Stimulated activated CD8-positive, alpha-beta memory T cell treated with anti-CD3 and anti-CD28 coated beads, Interleukin-2, amount 100 ng/mL, for 1 hour (primary cell): ENCODE measurements around the gene ANKRD13D.
"Not testable (repeated sequence)": the region's sequence is repeated elsewhere in the genome, so short reads cannot be mapped to it uniquely, and the experiment has no call there.

Experiments used
- DNase-seq, 2 donors: peaks; one replicate each; pipeline ENCODE4 v3.0.0-alpha.2; 2020; ENCODE audit warnings: low read depth in 2 of 2

The ANKRD13D gene

DNA sequence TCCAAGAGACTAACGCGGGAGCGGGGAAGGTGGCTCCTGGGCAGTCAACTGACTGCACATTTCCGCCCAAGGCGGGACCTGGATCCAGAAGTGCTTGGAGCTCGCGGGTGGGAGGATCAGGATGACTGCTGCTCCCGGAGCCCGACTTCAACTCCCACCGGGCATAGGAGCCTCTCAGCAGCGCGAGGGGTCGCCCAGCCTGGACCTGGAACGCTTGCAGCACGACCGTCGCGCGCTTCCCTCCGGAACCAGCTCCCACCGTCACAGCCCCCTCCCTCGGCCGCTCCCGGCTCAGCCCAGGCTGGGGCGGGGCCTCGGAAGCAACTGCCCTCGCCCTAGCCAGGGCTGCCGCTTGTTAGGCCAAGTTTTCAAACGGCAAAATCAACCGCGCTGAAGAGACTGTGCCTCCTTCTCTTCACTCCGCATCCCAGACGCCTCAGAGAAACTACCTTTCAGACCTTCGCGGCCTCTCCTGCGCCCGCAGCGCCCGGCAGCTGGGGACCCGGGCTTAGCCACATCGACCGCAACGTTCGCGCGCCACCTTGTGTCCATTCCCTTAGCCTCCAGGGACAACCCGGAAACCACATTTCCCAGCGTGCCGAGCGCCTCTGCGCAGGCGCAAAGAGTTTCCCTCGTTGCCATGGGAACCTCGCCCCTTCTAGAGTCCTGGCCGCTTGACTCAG lies 28.2 kb downstream of the ANKRD13D start:
- peak; percentile 98 for DNase-seq

DNA sequence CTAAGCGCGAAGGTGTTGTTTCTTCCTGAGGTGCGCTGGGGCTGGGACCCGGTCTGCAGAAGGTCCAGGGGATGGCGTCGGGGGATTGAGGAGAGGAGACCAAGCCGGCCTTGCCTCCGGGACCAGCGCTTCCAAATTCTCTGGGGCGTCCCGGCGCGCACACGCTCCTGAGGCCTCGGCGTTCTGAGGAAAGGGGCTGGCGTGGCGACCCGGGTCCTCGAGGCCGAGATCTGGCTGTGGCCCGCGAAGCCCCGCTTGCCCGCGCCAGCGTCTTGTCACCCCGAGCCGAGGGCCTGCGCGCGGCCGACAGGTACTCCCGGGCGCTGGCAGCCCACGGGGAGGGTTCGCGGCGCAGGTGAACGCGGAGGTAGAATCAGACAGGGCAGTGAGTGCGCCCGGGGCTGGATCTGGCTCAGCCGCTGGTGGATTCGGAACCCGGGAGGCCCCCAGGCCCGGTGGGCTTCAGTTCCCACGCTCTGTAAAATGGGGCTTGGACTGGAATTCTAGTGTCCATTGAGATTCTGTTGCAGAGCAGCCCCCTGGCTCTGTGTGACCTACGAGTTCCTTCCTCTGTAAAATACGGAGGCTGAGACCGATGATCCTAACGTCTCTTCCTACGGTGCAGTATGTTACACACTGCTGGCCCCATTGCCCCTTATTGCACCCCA lies 28.9 kb downstream of the ANKRD13D start:
- DNase-seq = no peak

DNA sequence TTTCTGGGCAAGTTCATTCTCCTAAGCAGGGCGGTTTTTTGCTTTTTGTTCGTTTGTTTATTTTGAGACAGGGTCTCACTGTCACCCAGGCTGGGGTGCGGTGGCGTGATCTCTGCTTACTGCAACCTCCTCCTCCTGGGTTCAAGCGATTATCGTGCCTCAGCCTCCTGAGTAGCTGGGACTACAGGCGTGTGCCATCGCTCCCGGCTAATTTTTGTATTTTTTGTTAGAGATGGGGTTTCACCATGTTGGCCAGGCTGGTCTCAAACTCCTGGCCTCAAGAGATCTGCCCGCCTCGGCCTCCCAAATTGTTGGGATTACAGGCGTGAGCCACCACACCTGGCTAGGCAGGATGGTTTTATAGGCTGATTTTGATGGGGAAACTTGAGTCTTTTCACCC lies 29.8 kb downstream of the ANKRD13D start:
- not testable (repeated sequence) for DNase-seq

DNA sequence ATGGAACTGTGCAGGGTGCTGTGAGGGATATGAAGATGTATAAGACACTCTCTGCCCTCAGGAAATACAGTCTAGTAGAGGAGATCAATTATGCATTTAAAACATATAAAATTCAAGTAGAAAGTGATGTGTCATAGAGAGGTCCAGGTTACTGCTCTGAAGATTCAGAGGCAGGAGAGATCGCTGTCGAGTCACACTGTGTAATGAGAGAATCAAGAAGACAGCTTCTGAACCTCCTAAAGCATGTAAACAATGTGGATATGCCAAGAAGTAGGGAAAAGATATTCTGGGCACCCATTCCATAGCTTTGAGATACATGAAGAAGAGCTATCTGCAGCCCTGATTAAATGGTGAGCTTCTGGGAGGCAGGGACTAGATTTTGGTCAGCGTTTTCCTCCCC lies 30.9 kb downstream of the ANKRD13D start:
- DNase-seq = no peak

DNA sequence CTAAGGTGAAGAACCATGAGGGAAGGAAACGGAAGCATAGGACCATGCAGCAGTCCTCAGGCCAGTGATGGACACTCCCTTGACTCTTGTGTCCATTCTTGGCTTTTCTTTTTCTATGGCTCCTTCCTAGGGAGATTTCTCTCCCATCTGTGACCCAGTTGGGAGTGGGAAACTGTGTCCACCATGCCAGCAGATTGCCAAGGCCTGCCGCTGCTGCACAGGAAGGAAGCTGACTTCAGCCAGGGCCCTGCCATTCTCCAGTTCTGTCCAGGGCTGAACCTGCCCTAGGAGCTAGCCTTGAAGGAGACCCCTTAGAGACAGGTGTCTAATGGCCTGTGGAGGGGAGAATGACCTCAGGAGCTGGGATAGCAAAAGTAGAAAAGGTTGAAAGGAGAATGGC lies 31.6 kb downstream of the ANKRD13D start:
- no peak for DNase-seq

DNA sequence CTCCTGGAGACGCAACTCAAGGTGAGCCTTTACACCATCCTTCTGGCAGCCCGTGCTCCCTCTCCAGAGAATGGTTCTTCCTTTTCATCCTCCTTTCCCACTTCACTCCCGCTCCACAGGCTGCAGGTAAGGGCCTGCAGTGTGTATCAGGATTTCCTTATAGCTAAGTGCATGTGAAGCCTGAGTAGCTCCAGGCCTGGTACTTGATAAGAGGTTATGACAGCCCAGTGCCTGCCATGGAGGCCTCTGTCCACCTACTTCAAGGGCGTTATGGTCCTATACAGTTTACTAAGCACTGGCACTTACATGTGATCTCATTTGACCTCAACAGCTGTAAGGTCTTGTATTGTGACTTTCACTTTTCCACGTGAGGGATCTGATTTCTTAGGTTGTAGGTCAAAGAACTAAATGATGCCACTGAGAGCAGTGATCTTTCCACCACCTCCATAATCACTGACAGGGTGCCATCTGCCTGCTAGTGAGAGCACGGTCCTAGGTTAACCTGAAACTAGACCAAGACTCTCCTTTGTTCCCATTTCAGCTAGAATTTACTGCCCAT lies 32.3 kb downstream of the ANKRD13D start:
- DNase-seq = no peak

DNA sequence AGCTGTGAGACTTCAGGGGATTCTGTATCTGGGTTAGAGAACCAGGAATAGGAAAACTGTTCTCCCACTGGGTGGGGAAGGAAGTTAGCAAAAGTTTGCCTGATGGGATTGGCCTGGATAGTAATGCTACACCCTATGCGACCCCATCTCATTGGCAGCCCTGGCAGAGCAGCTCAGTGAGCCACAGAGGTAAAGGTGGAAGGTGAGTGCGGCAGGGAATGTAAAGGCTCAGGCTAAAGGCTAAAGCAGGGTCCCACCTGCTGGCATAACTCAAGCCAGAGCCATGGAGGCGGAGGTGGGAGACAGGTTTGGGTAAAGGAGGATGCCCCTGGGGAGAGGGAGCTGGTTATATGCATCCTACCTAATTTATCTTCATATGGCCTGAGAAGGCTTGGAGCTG lies 32.9 kb downstream of the ANKRD13D start:
- no peak for DNase-seq

DNA sequence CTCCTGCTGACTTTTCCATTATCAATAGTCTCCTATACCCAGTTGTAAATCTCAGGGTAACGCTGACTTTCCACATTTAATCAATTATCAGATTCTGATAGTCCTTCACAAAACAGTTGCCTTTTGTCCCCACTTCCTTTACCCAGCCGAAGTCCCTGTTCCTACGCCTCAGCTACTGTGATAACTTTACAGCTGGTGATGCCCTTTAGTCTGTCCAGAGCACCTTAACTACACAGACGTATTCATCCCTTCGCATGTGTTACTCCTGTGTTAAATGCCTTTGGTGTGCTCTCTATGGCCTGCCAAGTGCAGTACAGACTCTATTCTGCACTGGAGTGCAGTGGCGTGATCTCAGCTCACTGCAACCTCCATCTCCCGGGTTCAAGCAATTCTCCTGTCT lies 34.4 kb downstream of the ANKRD13D start:
- no peak for DNase-seq

DNA sequence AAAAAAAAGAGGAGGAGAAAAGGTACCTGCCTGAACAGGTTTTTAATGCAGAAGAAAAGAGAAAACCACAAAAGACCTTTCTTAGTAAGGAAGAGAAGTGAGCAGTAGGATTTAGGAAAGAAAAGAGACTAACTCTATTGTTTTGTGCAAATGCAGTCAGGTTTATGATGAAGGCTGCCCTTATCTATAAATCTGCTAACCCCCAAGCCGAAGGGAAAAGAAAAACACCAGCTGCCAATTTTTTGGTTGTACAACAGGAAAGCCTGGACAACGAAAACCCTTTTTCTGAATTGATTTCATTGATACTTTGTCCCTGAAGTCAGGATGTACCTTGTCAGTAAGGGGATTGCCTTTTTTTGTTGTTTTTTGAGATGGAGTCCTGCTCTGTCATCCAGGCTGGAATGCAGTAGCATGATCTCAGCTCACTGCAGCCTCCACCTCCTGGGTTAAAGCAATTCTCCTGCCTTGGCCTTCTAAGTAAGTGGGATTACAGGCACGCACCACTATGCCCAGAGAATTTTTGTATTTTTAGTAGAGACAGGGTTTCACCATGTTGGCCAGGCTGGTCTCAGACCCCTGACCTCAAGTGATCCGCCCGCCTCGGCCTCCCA lies 43.1 kb downstream of the ANKRD13D start:
- DNase-seq = no peak

DNA sequence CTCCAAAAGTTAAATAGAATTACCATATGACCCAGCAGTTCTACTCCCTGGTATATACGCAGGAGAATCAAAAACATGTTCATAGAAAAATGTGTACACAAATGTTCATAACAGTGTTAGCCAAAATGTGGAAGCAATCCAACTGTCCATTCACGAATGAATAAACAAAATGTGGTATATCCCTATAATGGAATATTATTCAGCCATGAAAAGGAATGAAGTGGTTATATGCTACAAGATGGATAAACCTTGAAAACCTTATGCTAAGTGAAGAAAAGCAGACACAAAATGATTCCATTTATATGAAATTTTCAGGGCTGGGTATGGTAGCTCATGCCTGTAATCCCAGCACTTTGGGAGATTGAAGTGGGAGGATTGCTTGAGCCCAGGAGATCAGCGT lies 48.2 kb downstream of the ANKRD13D start:
- DNase-seq = no peak

DNA sequence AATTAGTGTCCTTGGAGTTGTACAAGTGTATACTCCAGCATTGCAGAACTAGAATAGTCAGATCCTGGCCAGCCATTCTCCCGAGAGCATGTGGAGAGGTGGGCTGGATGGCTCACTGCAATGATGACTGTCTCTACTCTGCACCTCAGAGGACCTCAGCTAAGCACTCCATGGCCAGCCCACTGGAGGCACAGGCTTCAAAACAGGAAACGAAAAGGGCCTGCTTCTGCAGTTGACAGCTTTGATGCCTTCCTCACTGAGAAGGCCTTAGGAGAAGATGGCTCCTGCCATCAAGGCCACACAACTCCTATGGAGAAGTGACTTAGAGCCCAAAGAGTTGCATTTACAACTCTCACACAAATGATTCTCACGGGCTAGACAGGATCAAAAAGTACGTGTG lies 55.2 kb downstream of the ANKRD13D start:
- DNase-seq = no peak

DNA sequence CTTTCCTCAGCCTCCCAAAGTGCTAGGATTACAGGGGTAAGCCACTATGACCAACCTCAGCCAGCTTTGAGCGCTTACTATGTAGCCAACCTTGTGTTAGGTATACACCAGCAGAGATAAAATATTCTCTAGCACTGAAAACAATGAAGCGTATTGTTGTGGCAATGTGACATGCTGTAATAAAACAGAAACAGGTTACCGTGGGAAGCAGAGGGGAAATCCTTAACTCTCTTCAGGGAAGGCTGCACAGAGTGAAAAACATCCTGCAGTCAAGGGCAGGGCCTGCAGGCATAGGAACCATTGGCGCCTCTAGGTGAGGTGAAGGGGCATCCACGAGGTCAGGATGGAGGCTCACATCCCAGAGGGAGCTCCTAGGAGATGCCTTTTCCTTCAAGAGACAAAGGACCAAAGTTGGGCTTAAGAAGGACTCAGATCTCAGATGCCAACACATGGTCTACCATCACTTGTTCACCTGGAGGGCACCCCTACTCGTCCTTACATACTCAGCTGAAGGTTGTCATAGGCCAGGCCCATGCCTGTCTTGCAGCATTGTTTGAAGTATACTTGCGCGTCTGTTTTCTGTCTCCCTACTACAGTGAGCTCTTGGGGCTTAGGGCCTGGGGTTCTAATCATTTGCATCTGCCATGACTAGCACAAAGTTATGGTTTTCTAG lies 56.3 kb downstream of the ANKRD13D start:
- no peak for DNase-seq

DNA sequence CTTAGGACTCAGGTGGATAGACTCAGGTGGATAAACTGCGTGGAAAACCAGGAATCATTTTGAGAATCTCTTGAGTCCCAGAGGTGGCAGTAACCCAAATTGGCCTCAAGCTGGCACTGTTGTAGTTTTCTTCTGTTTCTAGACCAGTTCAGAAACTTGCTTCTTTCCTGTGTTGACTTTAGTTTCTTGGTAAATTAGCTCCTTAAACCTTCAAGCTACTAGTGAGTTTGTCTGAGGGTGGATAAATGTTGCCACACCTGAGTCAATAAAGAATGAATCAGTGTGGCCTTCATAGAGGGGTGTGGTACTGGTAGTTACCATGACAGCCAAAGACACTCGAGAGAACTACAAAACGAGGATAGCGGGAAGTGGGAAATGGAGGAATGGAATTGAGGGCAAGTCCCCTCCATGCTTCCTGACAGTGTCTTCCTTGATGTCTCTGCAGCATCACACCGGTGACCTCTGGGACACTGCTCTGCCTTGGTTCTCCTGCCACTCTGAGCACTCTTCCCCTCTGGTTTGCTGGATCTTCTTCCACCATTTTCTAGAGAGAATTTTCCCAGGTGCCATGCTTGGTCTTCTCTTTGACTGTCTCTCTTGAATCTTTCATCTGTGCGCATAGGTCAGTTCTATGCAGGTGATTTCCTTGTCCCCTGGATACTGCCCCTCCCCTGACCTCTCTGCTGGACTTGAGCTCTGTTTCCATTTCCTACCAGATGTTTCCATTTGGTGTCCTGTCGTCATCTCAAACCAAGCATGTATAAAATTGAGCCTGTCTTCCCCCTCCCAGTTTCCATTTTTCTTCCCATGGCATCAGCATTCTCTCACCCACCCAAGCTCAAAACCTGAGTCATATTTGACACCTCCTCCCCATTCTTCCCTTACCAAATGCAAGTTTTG lies 57.1 kb downstream of the ANKRD13D start:
- no peak for DNase-seq

DNA sequence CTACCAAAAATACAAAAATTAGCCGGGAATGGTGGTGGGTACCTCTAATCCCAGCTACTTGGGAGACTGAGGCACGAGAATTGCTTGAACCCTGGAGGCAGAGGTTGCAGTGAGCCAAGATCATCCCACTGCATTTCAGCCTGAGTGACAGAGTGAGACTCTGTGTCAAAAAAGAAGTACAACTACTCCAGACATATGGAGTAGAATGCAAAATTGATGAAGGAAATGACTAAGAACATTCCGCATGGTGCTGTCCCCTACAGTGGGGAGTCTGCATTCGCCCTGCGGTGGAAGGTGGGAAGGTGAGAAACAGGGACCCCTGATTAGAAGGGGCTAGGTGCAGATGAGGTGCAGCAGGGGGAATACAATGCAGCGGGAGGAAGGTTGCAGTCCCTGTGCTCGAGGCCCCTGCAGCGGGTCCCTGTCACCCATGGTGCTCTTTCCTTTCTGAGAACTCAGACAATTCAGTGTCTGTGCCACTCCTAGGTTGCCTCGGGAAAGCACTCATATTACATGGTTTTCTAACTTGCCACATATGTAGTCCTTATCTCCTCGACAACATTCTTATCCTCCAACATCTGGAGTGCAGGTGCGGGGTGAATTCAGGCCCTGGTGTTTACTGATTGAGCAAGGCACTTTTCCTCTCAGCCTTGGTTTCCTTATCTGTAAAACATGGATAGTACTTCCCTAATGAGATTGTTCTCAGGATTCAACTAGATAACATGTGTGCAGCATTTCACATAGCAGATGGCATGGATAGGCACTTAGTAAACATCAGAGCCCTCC lies 59.1 kb downstream of the ANKRD13D start:
- DNase-seq = no peak

DNA sequence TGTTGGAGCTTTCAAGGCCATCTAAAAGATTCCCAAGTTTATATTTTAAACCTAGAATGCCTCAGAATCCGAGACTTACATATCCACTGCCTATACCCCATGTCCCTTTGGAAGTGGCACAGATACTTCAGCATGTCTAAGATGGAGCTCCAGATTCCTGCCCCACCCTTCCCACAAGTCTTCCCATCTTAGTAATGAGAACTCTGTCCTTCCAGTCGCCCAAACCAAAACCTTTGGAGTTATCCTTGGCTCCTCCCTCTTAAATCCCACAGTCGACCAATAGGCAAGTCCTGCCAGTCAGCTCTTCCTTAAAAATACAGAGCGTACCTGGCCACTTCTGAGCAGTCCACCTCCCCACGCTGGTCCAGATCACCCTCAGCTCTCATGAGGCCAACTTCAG lies 59.9 kb downstream of the ANKRD13D start:
- no peak for DNase-seq

DNA sequence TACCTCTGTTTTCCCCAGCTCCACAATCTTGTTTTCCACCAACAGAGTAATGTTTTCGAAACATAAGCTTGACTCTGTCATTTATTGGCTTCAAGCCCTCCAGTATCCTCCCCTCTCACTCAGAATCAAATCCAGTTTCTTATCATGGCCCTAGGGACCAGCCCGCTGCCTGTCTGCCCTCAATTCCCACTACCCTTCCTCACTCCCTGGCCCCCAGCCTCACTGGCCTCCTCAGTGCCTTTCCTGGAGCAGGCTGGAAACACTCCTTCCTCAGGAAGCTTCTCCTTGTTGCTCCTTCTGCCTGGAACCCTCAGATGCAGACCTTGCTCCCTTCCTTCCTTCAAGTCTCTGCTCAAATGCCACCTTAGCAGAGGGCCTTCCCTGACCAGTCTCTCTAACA lies 60.4 kb downstream of the ANKRD13D start:
- DNase-seq = no peak

DNA sequence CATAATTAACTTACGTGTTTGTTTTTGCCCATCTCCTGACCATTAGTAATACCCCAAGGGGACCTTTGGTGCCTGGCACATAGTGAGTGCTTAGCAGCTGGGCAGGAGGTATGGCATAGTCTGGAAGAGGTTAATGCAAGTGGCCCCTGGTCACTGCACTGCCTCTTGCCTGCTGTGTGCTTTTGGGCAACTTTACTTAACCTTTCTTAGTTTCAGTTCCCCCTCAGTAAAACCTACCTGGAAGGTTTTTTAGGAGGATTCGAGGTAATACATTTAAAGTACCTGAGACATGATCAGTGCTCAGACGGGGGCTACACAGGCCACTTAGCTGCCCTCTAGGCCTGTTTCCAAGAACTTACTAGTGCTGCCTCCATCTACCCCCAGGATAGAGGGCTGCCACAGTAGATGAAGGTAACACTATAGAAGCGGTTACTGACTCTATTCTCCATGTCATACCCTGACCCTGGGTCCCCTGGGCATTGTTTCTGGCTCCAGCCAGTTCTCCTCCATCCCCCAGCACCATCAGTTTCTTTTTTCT lies 60.9 kb downstream of the ANKRD13D start:
- DNase-seq = no peak

DNA sequence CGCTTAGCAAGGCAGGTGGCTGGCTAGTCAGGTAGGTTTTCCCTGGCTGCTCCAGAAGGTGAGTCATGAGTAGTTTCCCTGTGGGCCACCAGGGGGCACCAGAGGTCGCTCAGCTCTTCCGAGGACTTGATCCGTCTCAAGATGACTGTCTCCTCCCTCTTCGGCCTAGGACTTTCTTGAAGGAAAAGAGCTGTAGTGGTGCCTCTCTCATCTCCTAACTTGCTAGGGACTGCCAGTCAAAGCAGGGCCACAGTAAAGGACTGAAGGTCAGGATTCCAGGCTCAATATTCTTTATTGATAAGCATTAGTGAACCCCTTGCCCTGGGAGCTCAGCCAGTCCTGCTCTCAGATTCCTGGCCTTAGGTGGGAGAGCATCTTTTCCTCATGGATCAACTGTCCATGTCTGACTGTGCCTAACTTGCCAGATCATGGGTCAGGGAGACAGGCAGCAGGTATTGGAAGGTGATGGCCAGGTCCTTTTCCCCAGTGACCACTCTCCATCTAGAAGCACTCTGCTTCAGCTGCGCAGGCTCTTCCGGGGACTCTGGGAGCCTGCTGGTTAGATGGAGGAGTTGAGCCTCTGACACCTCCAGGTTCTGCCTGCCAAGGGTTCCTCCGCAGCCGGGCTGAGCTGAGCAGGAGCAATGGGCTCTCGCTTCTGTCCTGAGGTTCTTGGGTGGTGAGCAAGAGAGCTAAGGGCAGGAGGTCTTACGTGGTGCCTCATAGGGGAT lies 62.3 kb downstream of the ANKRD13D start:
- DNase-seq = peak in 1 of 2 donors; percentile 42
